H1 (cell line): Measurements from ENCODE around the gene TMEM151B.

Experiments
- CREB1 ChIP-seq: IDR thresholded peaks from 2 replicates; pipeline ENCODE4 v1.6.1; 2012; ENCODE audit warnings: inconsistent platforms
- CTCF ChIP-seq, 3 experiments: IDR thresholded peaks; 1 replicate in 2 of 3; 2 replicates in 1 of 3; pipeline versions ENCODE4 v1.5.1 to v1.6.1; 2011; ENCODE audit warnings: low read length in 3 of 3, mild to moderate bottlenecking in 3 of 3, inconsistent platforms in 2 of 3, low read depth in 1 of 3, moderate library complexity in 1 of 3; ENCODE audit not compliant: insufficient read depth in 1 of 3; ENCODE audit errors: control extremely low read depth in 1 of 3
- EZH2 ChIP-seq: fragments of 200-600 bp; sonication (generic); IDR thresholded peaks from 2 replicates; pipeline ENCODE4 v1.7.1; 2012; ENCODE audit warnings: low read depth, mild to moderate bottlenecking, moderate library complexity, low read length, inconsistent platforms; ENCODE audit not compliant: severe bottlenecking
- POLR2A ChIP-seq, 2 experiments: IDR thresholded peaks; 1 replicate in 1 of 2; 2 replicates in 1 of 2; pipeline ENCODE4 v1.6.1; 2011; ENCODE audit warnings: low read depth in 2 of 2, low read length in 2 of 2, mild to moderate bottlenecking in 2 of 2; ENCODE audit errors: control extremely low read depth in 1 of 2
- POLR2AphosphoS5 ChIP-seq: IDR thresholded peaks from 2 replicates; pipeline ENCODE4 v1.6.1; 2011; ENCODE audit warnings: low read depth, low read length
- RFX5 ChIP-seq: IDR thresholded peaks from 2 replicates; pipeline ENCODE4 v1.6.1; 2011; ENCODE audit warnings: low read depth, low read length, improper control_type of control experiment, borderline replicate concordance

DNA sequence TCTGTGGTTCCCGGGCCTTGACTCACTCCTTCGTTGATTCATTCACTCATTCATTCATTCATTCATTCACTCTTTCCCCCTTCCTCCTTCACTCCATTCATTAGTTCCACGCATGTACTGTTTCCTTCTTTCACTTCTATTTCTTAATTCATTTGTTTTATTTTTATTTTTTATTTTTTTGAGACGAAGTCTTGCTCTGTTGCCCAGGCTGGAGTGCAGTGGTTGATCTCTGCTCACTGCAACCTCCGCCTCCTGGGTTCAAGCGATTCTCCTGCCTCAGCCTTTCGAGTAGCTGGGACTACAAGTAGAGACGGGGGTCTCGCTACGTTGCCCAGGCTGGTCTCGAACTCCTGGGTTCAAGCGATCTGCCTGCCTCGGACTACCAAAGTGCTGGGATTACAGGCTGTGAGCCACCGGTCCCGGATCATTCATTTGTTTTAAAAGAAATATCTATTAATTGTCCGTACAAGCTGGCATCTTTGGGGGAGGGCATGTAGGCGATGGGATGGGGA, 4.5 kb upstream of the TMEM151B start:
- no peak for TF ChIP-seq RFX5
- TF ChIP-seq POLR2A (IDR thresholded peaks at IDR 0.05; ENCODE audit: control extremely low read depth in 1 of 2, low read depth in 2 of 2, low read length in 2 of 2), result no peak
- TF ChIP-seq EZH2, result no peak
- no peak for TF ChIP-seq POLR2AphosphoS5
- no peak for TF ChIP-seq CREB1
- no peak for TF ChIP-seq CTCF (IDR thresholded peaks at IDR 0.05; ENCODE audit: control extremely low read depth in 1 of 3, insufficient read depth in 1 of 3, low read depth in 1 of 3, low read length in 3 of 3)
